ENCODE data around the gene BRMS1.
A peak's percentile ranks its signal among the peaks of the same experiment; 100 is the strongest.

Gene BRMS1

DNA sequence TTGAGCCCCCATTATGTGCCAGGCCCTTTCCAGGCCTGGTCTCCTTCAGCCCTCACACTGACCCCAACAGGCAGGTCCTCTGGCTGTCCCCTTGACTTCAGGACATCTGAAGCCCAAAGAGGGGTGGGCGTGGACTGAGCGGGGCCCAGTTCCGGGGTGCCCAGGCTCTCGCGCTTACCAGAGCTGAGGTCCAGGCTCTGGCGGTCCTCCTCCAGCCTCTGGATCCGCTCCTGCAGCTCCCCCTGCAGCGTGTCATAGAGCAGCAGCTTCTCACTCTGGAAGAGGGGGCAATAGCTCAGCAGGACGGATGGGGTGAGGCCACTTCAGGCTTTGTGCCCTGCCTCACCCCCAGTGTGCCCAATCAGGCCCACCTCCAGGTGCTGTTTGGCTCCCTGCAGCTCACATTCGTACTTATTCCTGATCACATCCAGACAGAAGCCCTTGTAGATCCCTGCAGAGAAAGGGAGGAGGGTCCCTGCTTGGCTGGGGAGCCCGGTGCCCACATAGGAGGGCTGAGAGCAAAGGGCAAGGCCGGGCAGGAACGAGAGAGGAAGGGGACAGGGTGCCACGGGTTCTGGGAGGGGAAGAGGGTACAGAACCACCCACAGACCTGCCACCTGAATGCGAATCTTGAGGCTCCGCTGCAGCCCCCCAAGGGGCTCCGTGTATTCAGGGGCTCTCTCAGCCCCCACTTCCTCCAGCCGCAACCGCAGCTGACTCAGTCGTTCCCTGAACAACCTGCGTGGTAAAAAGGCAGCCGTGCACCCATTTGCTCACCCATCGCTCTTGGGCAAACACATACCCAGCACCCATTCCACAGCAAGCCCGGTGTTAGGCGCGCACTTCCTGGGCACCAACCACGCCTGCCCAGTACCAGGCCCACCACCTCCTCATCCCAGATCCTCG lies 4.1 kb downstream of the BRMS1 start:
- in situ Hi-C loops (cut with HindIII; ENCODE audit: low pct_ligation_motif_present, low sequenced_read_pairs) = no loop called here
- Histone ChIP-seq H3K27ac (no peak overlapping the region), H3K4me3 (ENCODE audit: low read depth, low read length) (no peak overlapping the region), H3K36me3 (replicated peaks) (peaks cover 26% of the 10 kb centered on the region), H3K27me3 (replicated peaks) (no peaks in the 10 kb centered on the region)
- TF ChIP-seq, protein P1, sequence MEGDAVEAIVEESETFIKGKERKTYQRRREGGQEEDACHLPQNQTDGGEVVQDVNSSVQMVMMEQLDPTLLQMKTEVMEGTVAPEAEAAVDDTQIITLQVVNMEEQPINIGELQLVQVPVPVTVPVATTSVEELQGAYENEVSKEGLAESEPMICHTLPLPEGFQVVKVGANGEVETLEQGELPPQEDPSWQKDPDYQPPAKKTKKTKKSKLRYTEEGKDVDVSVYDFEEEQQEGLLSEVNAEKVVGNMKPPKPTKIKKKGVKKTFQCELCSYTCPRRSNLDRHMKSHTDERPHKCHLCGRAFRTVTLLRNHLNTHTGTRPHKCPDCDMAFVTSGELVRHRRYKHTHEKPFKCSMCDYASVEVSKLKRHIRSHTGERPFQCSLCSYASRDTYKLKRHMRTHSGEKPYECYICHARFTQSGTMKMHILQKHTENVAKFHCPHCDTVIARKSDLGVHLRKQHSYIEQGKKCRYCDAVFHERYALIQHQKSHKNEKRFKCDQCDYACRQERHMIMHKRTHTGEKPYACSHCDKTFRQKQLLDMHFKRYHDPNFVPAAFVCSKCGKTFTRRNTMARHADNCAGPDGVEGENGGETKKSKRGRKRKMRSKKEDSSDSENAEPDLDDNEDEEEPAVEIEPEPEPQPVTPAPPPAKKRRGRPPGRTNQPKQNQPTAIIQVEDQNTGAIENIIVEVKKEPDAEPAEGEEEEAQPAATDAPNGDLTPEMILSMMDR (IDR thresholded peaks at IDR 0.05; ENCODE audit: low read depth, low read length, missing control alignments) = no peak
- DNase-seq = no peak

GRCh38 chr11:66339686-66340483 lies 5.0 kb downstream of the BRMS1 start:
- TF ChIP-seq, protein P1 (IDR thresholded peaks at IDR 0.05; ENCODE audit: low read depth, low read length, missing control alignments) = no peak
- DNase-seq = no peak
- Histone ChIP-seq H3K36me3 (replicated peaks) (peaks cover 26% of the 10 kb centered on the region), H3K27me3 (replicated peaks) (no peaks in the 10 kb centered on the region), H3K27ac (no peak overlapping the region), H3K4me3 (ENCODE audit: low read depth, low read length) (no peak overlapping the region)
- in situ Hi-C loops (cut with HindIII; ENCODE audit: low pct_ligation_motif_present, low sequenced_read_pairs) = no loop called here

- in situ Hi-C loops (cut with HindIII; ENCODE audit: low pct_ligation_motif_present, low sequenced_read_pairs) = no loop called here
- Histone ChIP-seq H3K4me3 (ENCODE audit: low read depth, low read length) (no peak overlapping the region), H3K27ac (no peak overlapping the region), H3K27me3 (replicated peaks) (no peaks in the 10 kb centered on the region), H3K36me3 (replicated peaks) (peaks cover 26% of the 10 kb centered on the region)
- DNase-seq = no peak
- TF ChIP-seq, protein P1 (IDR thresholded peaks at IDR 0.05; ENCODE audit: low read depth, low read length, missing control alignments) = no peak
Measured at GRCh38 chr11:66339162-66339675, 5.7 kb downstream of the BRMS1 start.

DNA sequence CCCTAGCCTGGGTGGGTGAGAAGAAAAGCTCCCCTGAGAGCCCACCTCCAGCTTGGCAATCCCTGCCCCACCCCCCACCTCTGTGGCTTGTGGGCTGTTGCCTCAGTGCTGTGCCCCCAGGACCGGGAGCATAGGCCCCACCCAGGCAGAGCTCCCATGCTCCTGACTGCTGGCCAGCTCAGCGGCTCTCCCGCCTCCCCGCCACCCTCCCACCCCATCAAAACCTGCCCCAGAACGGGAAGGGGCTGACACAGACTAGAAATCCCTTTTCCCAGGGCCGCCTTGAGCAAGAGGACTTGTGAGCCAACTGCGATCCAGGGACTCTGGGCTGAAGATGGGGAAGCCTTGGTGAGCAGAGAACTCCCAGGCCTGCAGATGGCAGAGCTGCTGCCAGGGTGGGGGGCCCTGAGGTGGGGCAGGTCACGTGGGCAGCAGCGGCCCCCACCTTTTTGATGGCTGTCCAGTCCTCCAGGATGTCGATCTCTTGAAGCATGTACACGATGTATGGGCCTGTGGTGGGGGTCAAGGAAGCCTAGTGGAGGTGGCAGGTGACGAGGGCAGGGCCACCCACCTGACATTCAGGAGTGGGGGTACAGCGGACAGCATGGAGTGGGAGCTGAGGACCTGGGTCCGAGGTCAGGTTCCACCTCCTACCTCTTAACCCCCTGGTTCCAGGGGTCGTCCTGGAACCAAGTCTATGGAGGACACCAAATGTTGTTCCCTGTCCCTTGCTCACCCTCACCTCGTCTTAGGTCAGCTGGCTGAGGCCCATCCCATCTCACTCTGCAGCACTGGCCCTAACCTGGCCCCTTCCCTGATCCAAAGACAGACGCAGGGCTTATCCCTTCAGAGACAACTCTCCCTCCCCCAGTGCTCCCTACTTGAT lies 6.4 kb downstream of the BRMS1 start:
- Histone ChIP-seq H3K27me3 (replicated peaks) (no peaks in the 10 kb centered on the region), H3K27ac (no peak overlapping the region), H3K36me3 (replicated peaks) (peaks cover 29% of the 10 kb centered on the region), H3K4me3 (ENCODE audit: low read depth, low read length) (no peak overlapping the region)
- TF ChIP-seq, protein P1 (IDR thresholded peaks at IDR 0.05; ENCODE audit: low read depth, low read length, missing control alignments) = no peak
- DNase-seq = no peak
- in situ Hi-C loops (cut with HindIII; ENCODE audit: low pct_ligation_motif_present, low sequenced_read_pairs) = no loop called here

GRCh38 chr11:66337103-66337899 lies 7.6 kb downstream of the BRMS1 start:
- peaks cover 39% of the 10 kb centered on the region for H3K36me3 ChIP-seq (replicated peaks)
- TF ChIP-seq, protein P1 (IDR thresholded peaks at IDR 0.05; ENCODE audit: low read depth, low read length, missing control alignments) = peak; percentile 6
- peak overlapping the region; percentile 97 for H3K27ac ChIP-seq
- no peaks in the 10 kb centered on the region for H3K27me3 ChIP-seq (replicated peaks)
- H3K4me3 ChIP-seq (ENCODE audit: low read depth, low read length) = no peak overlapping the region
- DNase-seq = peak; percentile 23
- in situ Hi-C loops (cut with HindIII; ENCODE audit: low pct_ligation_motif_present, low sequenced_read_pairs) = no loop called here

All from brain microvascular endothelial cell (primary cell).